ENCODE data around the gene NAGS.

- TF ChIP-seq CTCF (conservative IDR thresholded peaks at IDR 0.05; ENCODE audit: low read depth in 2 of 2) = no peak
- no peak for TF ChIP-seq POLR2AphosphoS5 (IDR thresholded peaks at IDR 0.05; ENCODE audit: low read depth)
- TF ChIP-seq ETS1 (IDR thresholded peaks at IDR 0.05) = no peak
- TF ChIP-seq STAT1 (IDR thresholded peaks at IDR 0.05; ENCODE audit: unreplicated experiment) = no peak
- TF ChIP-seq NANOG (IDR thresholded peaks at IDR 0.05; ENCODE audit: borderline replicate concordance) = no peak
- TF ChIP-seq EZH2 (IDR thresholded peaks at IDR 0.05; ENCODE audit: low read depth, unreplicated experiment) = no peak
- no peak for TF ChIP-seq EZH2phosphoT487 (IDR thresholded peaks at IDR 0.05; ENCODE audit: unreplicated experiment)
- TF ChIP-seq ZNF462 (CRISPR knock-in tag; IDR thresholded peaks at IDR 0.05) = no peak
- TF ChIP-seq REST (IDR thresholded peaks at IDR 0.05; ENCODE audit: unreplicated experiment) = no peak
- no peak for TF ChIP-seq ZNF114 (CRISPR knock-in tag; IDR thresholded peaks at IDR 0.05)
- no peak for TF ChIP-seq CREB1 (CRISPR knock-in tag; IDR thresholded peaks at IDR 0.05; ENCODE audit: low read depth)
- no peak for TF ChIP-seq JUNB (IDR thresholded peaks at IDR 0.05; ENCODE audit: unreplicated experiment)
These were observed 6.7 kb downstream of the NAGS start for GRCh38 chr17:44010966-44011647.
